Fibroblast of the aortic adventitia (primary cell): ENCODE data around the gene DNAAF9. TPM values are rescaled to one million over a fixed set of nuclear protein-coding genes. Genes with fewer than 3 reads are reported as not detected.

Experiments
- DNase-seq: peaks from one replicate; pipeline ENCODE4 v3.0.0-alpha.2; 2010; ENCODE audit warnings: low read depth
- H3K4me3 ChIP-seq: 2 replicates; pipeline ENCODE4 v1.5.1; 2011; ENCODE audit warnings: low read depth, mild to moderate bottlenecking, control low read depth, low read length, moderate library complexity
- small RNA-seq: library from RNA; depleted of rRNA; stranded (forward); fragments of <200 nt; gene quantifications from one replicate; pipeline ENCODE3, GENCODE V24; 2012
- total RNA-seq: library from RNA; depleted of rRNA; stranded (reverse); fragments of >200 nt; gene quantifications from 2 replicates; pipeline ENCODE4 v1.2.3, GENCODE V29; 2012; ENCODE audit warnings: low replicate concordance
- TF ChIP-seq, protein P1 (sequence below): IDR thresholded peaks from 2 replicates; pipeline ENCODE4 v1.5.1; 2011; ENCODE audit warnings: mild to moderate bottlenecking, low read length, control low read depth, inconsistent platforms; ENCODE audit not compliant: insufficient read depth

DNAAF9 gene
- total RNA-seq, 1 donor = 13.3 TPM

DNA sequence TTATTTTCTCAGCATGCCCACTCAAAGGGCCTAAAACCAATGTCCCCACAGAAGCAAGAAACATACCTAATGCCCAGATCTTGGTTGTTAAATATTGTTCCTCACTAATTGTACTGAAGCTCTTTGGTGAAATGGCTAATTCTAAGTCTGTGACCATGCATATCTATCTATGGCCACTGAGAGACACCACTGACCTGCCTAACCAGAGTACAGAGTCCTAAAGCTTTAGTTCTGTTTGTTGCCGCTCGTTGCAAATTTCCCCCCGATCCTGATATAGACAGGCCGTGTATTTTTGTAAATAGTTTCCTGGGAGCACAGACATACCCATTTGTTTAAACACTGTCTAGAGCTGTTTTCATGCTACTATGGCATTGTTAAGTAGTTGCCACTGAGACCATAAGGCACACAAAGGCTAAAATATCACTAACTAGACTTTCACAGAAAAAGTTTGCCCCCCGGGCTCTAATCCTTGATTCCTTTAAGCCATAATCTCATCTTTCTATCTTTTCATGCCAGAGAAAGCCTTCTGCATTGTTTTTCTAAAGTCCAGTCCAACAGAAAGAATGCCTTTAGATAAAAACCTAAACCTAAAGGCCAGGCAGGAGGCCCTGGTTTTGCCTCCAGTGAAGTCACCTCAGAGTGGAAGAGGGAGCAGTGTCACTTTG is 48.7 kb downstream of the DNAAF9 start:
- DNase-seq = no peak
- TF ChIP-seq, protein P1, sequence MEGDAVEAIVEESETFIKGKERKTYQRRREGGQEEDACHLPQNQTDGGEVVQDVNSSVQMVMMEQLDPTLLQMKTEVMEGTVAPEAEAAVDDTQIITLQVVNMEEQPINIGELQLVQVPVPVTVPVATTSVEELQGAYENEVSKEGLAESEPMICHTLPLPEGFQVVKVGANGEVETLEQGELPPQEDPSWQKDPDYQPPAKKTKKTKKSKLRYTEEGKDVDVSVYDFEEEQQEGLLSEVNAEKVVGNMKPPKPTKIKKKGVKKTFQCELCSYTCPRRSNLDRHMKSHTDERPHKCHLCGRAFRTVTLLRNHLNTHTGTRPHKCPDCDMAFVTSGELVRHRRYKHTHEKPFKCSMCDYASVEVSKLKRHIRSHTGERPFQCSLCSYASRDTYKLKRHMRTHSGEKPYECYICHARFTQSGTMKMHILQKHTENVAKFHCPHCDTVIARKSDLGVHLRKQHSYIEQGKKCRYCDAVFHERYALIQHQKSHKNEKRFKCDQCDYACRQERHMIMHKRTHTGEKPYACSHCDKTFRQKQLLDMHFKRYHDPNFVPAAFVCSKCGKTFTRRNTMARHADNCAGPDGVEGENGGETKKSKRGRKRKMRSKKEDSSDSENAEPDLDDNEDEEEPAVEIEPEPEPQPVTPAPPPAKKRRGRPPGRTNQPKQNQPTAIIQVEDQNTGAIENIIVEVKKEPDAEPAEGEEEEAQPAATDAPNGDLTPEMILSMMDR = no peak
- H3K4me3 ChIP-seq = no peak overlapping the region

Small RNA genes lying within 50 kb of the gene (small RNA-seq; reads per million reads assigned to genes)
- gene RF00012 (not detected), gene RNU6-1019P (not detected)

Other genes with a start within 250 kb of the DNAAF9 start
- 6.5 and 11.8 TPM in 2 replicates for gene FASTKD5, start 247.8 kb downstream of the DNAAF9 start, total RNA-seq
- 0.82 and 4.4 TPM in 2 replicates for gene UBOX5, start 247.8 kb downstream of the DNAAF9 start, total RNA-seq
- gene LZTS3, start 234.1 kb downstream of the DNAAF9 start, total RNA-seq = 3.6 and 11.6 TPM in 2 replicates
- gene DDRGK1, start 203.0 kb downstream of the DNAAF9 start, total RNA-seq = 24.9 and 64.0 TPM in 2 replicates
- gene ITPA, start 198.2 kb downstream of the DNAAF9 start, total RNA-seq = 26.2 and 36.2 TPM in 2 replicates
- 0.49 and 0.63 TPM in 2 replicates for gene SLC4A11, start 168.5 kb downstream of the DNAAF9 start, total RNA-seq
- 27.1 and 35.2 TPM in 2 replicates for gene ATRN, start 63.3 kb upstream of the DNAAF9 start, total RNA-seq